ENCODE measurements around the gene TM9SF3.

The TM9SF3 gene

GRCh38 chr10:96586419-96587263 is at the start of gene TM9SF3:
Gene TM9SF3, minus strand, starts transcription at chr10:96587012. Its CDS starts 177 bp downstream, at chr10:96586835.
- Histone ChIP-seq H3K9me3 (ENCODE audit: control insufficient read depth, insufficient read depth, low read length) (no peaks in the 10 kb centered on the region), H3K4me1 (ENCODE audit: control insufficient read depth, insufficient read depth, low read length) (no peaks in the 10 kb centered on the region), H3K4me3 (ENCODE audit: low read length) (peak within 1 kb of the TSS; percentile 87)

GRCh38 chr10:96636551-96636950 is 49.7 kb upstream of the TM9SF3 start:
- Histone ChIP-seq H3K4me3 (ENCODE audit: low read length) (no peak overlapping the region), H3K4me1 (ENCODE audit: control insufficient read depth, insufficient read depth, low read length) (no peaks in the 10 kb centered on the region), H3K27ac (ENCODE audit: low read length) (no peak overlapping the region), H3K27me3 (ENCODE audit: control insufficient read depth, insufficient read depth, low read length) (no peaks in the 10 kb centered on the region), H3K36me3 (ENCODE audit: control insufficient read depth, insufficient read depth, low read length) (no peaks in the 10 kb centered on the region), H3K9me3 (ENCODE audit: control insufficient read depth, insufficient read depth, low read length) (no peaks in the 10 kb centered on the region)
- WGBS (ENCODE audit: insufficient coverage, insufficient read length), result no CpG with 5 or more reads among the region's 1 CpG
- no peak for DNase-seq (ENCODE audit: low read depth, low spot score)

More at GRCh38 chr10:96586419-96587263, at the start of gene TM9SF3:
- Histone ChIP-seq H3K36me3 (ENCODE audit: control insufficient read depth, insufficient read depth, low read length) (no peaks in the 10 kb centered on the region; the same call in 1 of the 2 replicates), H3K27me3 (ENCODE audit: control insufficient read depth, insufficient read depth, low read length) (peaks cover 1% of the 10 kb centered on the region; the same call in 1 of the 2 replicates), H3K27ac (ENCODE audit: low read length) (no peak within 1 kb of the TSS)
- no CpG with 5 or more reads among the region's 107 CpGs for WGBS (ENCODE audit: insufficient coverage, insufficient read length)
- peak; percentile 45 for DNase-seq (ENCODE audit: low read depth, low spot score)

- no peak overlapping the region for H3K27ac ChIP-seq (ENCODE audit: low read length)
- no peak overlapping the region for H3K4me3 ChIP-seq (ENCODE audit: low read length)
- WGBS (ENCODE audit: insufficient coverage, insufficient read length), result no CpG with 5 or more reads among the region's 4 CpGs
- no peak for DNase-seq (ENCODE audit: low read depth, low spot score)
- H3K9me3 ChIP-seq (ENCODE audit: control insufficient read depth, insufficient read depth, low read length), result no peaks in the 10 kb centered on the region
- no peaks in the 10 kb centered on the region for H3K27me3 ChIP-seq (ENCODE audit: control insufficient read depth, insufficient read depth, low read length)
- no peaks in the 10 kb centered on the region for H3K36me3 ChIP-seq (ENCODE audit: control insufficient read depth, insufficient read depth, low read length)
- H3K4me1 ChIP-seq (ENCODE audit: control insufficient read depth, insufficient read depth, low read length), result no peaks in the 10 kb centered on the region
Observed at GRCh38 chr10:96632974-96633710, 46.3 kb upstream of the TM9SF3 start.

GRCh38 chr10:96627292-96627691 is 40.5 kb upstream of the TM9SF3 start:
- no peak for DNase-seq (ENCODE audit: low read depth, low spot score)
- H3K4me1 ChIP-seq (ENCODE audit: control insufficient read depth, insufficient read depth, low read length), result no peaks in the 10 kb centered on the region
- WGBS (ENCODE audit: insufficient coverage, insufficient read length), result no CpG with 5 or more reads among the region's 1 CpG
- no peaks in the 10 kb centered on the region for H3K27me3 ChIP-seq (ENCODE audit: control insufficient read depth, insufficient read depth, low read length)
- no peaks in the 10 kb centered on the region for H3K9me3 ChIP-seq (ENCODE audit: control insufficient read depth, insufficient read depth, low read length)
- H3K4me3 ChIP-seq (ENCODE audit: low read length), result no peak overlapping the region
- no peak overlapping the region for H3K27ac ChIP-seq (ENCODE audit: low read length)
- no peaks in the 10 kb centered on the region for H3K36me3 ChIP-seq (ENCODE audit: control insufficient read depth, insufficient read depth, low read length)

- WGBS (ENCODE audit: insufficient coverage, insufficient read length), result no CpG with 5 or more reads among the region's 5 CpGs
- Histone ChIP-seq H3K4me3 (ENCODE audit: low read length) (no peak overlapping the region), H3K9me3 (ENCODE audit: control insufficient read depth, insufficient read depth, low read length) (no peaks in the 10 kb centered on the region), H3K27ac (ENCODE audit: low read length) (no peak overlapping the region), H3K27me3 (ENCODE audit: control insufficient read depth, insufficient read depth, low read length) (no peaks in the 10 kb centered on the region), H3K36me3 (ENCODE audit: control insufficient read depth, insufficient read depth, low read length) (no peaks in the 10 kb centered on the region), H3K4me1 (ENCODE audit: control insufficient read depth, insufficient read depth, low read length) (no peaks in the 10 kb centered on the region)
- peak; percentile 13 for DNase-seq (ENCODE audit: low read depth, low spot score)
Observed at GRCh38 chr10:96626795-96627194, 40.0 kb upstream of the TM9SF3 start.

GRCh38 chr10:96625173-96625572 is 38.4 kb upstream of the TM9SF3 start:
- H3K4me3 ChIP-seq (ENCODE audit: low read length), result no peak overlapping the region
- H3K27me3 ChIP-seq (ENCODE audit: control insufficient read depth, insufficient read depth, low read length), result no peaks in the 10 kb centered on the region
- H3K27ac ChIP-seq (ENCODE audit: low read length), result no peak overlapping the region
- DNase-seq (ENCODE audit: low read depth, low spot score), result no peak
- no peaks in the 10 kb centered on the region for H3K36me3 ChIP-seq (ENCODE audit: control insufficient read depth, insufficient read depth, low read length)
- H3K9me3 ChIP-seq (ENCODE audit: control insufficient read depth, insufficient read depth, low read length), result no peaks in the 10 kb centered on the region
- no peaks in the 10 kb centered on the region for H3K4me1 ChIP-seq (ENCODE audit: control insufficient read depth, insufficient read depth, low read length)
- WGBS (ENCODE audit: insufficient coverage, insufficient read length), result no CpG with 5 or more reads among the region's 1 CpG

GRCh38 chr10:96622013-96622787 is 35.4 kb upstream of the TM9SF3 start:
- Histone ChIP-seq H3K27ac (ENCODE audit: low read length) (no peak overlapping the region), H3K4me1 (ENCODE audit: control insufficient read depth, insufficient read depth, low read length) (no peaks in the 10 kb centered on the region), H3K36me3 (ENCODE audit: control insufficient read depth, insufficient read depth, low read length) (no peaks in the 10 kb centered on the region), H3K9me3 (ENCODE audit: control insufficient read depth, insufficient read depth, low read length) (no peaks in the 10 kb centered on the region), H3K27me3 (ENCODE audit: control insufficient read depth, insufficient read depth, low read length) (no peaks in the 10 kb centered on the region), H3K4me3 (ENCODE audit: low read length) (no peak overlapping the region)
- WGBS (ENCODE audit: insufficient coverage, insufficient read length), result no CpG with 5 or more reads among the region's 6 CpGs
- no peak for DNase-seq (ENCODE audit: low read depth, low spot score)

- WGBS (ENCODE audit: insufficient coverage, insufficient read length), result no CpG with 5 or more reads among the region's 17 CpGs
- no peaks in the 10 kb centered on the region for H3K9me3 ChIP-seq (ENCODE audit: control insufficient read depth, insufficient read depth, low read length)
- H3K27me3 ChIP-seq (ENCODE audit: control insufficient read depth, insufficient read depth, low read length), result no peaks in the 10 kb centered on the region
- H3K4me3 ChIP-seq (ENCODE audit: low read length), result no peak overlapping the region
- H3K27ac ChIP-seq (ENCODE audit: low read length), result no peak overlapping the region
- no peaks in the 10 kb centered on the region for H3K36me3 ChIP-seq (ENCODE audit: control insufficient read depth, insufficient read depth, low read length)
- no peak for DNase-seq (ENCODE audit: low read depth, low spot score)
- no peaks in the 10 kb centered on the region for H3K4me1 ChIP-seq (ENCODE audit: control insufficient read depth, insufficient read depth, low read length)
Observed at GRCh38 chr10:96619796-96620773, 33.3 kb upstream of the TM9SF3 start.

GRCh38 chr10:96619120-96619519 is 32.3 kb upstream of the TM9SF3 start:
- H3K4me3 ChIP-seq (ENCODE audit: low read length), result no peak overlapping the region
- H3K27me3 ChIP-seq (ENCODE audit: control insufficient read depth, insufficient read depth, low read length), result no peaks in the 10 kb centered on the region
- DNase-seq (ENCODE audit: low read depth, low spot score), result no peak
- H3K27ac ChIP-seq (ENCODE audit: low read length), result no peak overlapping the region
- no CpG with 5 or more reads among the region's 11 CpGs for WGBS (ENCODE audit: insufficient coverage, insufficient read length)
- no peaks in the 10 kb centered on the region for H3K36me3 ChIP-seq (ENCODE audit: control insufficient read depth, insufficient read depth, low read length)
- H3K4me1 ChIP-seq (ENCODE audit: control insufficient read depth, insufficient read depth, low read length), result no peaks in the 10 kb centered on the region
- no peaks in the 10 kb centered on the region for H3K9me3 ChIP-seq (ENCODE audit: control insufficient read depth, insufficient read depth, low read length)

Measured in iPS DF 6.9 (cell line).